GM19240 (cell line): ENCODE measurements around the gene GALM.

Source experiments
- DNase-seq: peaks from one replicate; pipeline ENCODE4 v3.0.0; 2011; ENCODE audit warnings: low spot score; ENCODE audit not compliant: insufficient read length

The GALM gene

GRCh38 chr2:38649176-38649728, 16.7 kb upstream of the GALM start:
- no peak for DNase-seq

- no peak for DNase-seq
Measured at GRCh38 chr2:38650012-38650411, 15.9 kb upstream of the GALM start.

GRCh38 chr2:38650717-38651116, 15.2 kb upstream of the GALM start:
- no peak for DNase-seq

- no peak for DNase-seq
Measured at GRCh38 chr2:38652431-38653273, 13.3 kb upstream of the GALM start.

- DNase-seq, result no peak
Measured at GRCh38 chr2:38653380-38653714, 12.6 kb upstream of the GALM start.

- no peak for DNase-seq
Measured at GRCh38 chr2:38653715-38654527, 12.0 kb upstream of the GALM start.

GRCh38 chr2:38654528-38655381, 11.2 kb upstream of the GALM start:
- no peak for DNase-seq

GRCh38 chr2:38655441-38655840, 10.5 kb upstream of the GALM start:
- no peak for DNase-seq

GRCh38 chr2:38656866-38657480, 8.9 kb upstream of the GALM start:
- no peak for DNase-seq

GRCh38 chr2:38658613-38659012, 7.3 kb upstream of the GALM start:
- no peak for DNase-seq

- DNase-seq, result no peak
Measured at GRCh38 chr2:38659115-38659514, 6.8 kb upstream of the GALM start.

GRCh38 chr2:38660282-38660681, 5.6 kb upstream of the GALM start:
- no peak for DNase-seq

- no peak for DNase-seq
Measured at GRCh38 chr2:38661306-38661705, 4.6 kb upstream of the GALM start.

- no peak for DNase-seq
Measured at GRCh38 chr2:38666556-38666910, 619 bp downstream of the GALM start.

- no peak for DNase-seq
Measured at GRCh38 chr2:38668092-38668491, 2.2 kb downstream of the GALM start.

- no peak for DNase-seq
Measured at GRCh38 chr2:38668779-38669479, 3.0 kb downstream of the GALM start.

GRCh38 chr2:38671303-38671702, 5.4 kb downstream of the GALM start:
- no peak for DNase-seq

- no peak for DNase-seq
Measured at GRCh38 chr2:38671946-38672345, 6.0 kb downstream of the GALM start.

- DNase-seq, result no peak
Measured at GRCh38 chr2:38672445-38673391, 6.8 kb downstream of the GALM start.
